Endothelial cell of hepatic sinusoid (primary cell): ENCODE data around the gene CABP1.
"Not testable (repeated sequence)": the region's sequence is repeated elsewhere in the genome, so short reads cannot be mapped to it uniquely, and the experiment has no call there.

Source experiments
- in situ Hi-C: cut with HindIII; loops from 2 replicates; pipeline ENCODE4 v1.10.0; 2017; ENCODE audit warnings: low sequenced_read_pairs

Gene CABP1

GRCh38 chr12:120663741-120664140 lies 23.3 kb downstream of the CABP1 start:
- in situ Hi-C loops: no loop called here

- in situ Hi-C loops: no loop called here
Observed at GRCh38 chr12:120666571-120667390, 26.4 kb downstream of the CABP1 start.

GRCh38 chr12:120668091-120668867 lies 27.9 kb downstream of the CABP1 start:
- in situ Hi-C loops: no loop called here

- in situ Hi-C loops: no loop called here
Observed at GRCh38 chr12:120668868-120669840, 28.7 kb downstream of the CABP1 start.

- in situ Hi-C loops: not testable (repeated sequence)
Observed at GRCh38 chr12:120670237-120670636, 29.8 kb downstream of the CABP1 start.

- in situ Hi-C loops: no loop called here
Observed at GRCh38 chr12:120670667-120671066, 30.2 kb downstream of the CABP1 start.

- in situ Hi-C loops: no loop called here
Observed at GRCh38 chr12:120674097-120674636, 33.7 kb downstream of the CABP1 start.

- in situ Hi-C loops: no loop called here
Observed at GRCh38 chr12:120677765-120678473, 37.5 kb downstream of the CABP1 start.

- in situ Hi-C loops: no loop called here
Observed at GRCh38 chr12:120678572-120678971, 38.1 kb downstream of the CABP1 start.

GRCh38 chr12:120680165-120680738 lies 39.8 kb downstream of the CABP1 start:
- in situ Hi-C loops: no loop called here

GRCh38 chr12:120684523-120684932 lies 44.1 kb downstream of the CABP1 start:
- in situ Hi-C loops: no loop called here

GRCh38 chr12:120685522-120685921 lies 45.1 kb downstream of the CABP1 start:
- in situ Hi-C loops: no loop called here

- in situ Hi-C loops: no loop called here
Observed at GRCh38 chr12:120686151-120686689, 45.8 kb downstream of the CABP1 start.

- in situ Hi-C loops: no loop called here
Observed at GRCh38 chr12:120686690-120687577, 46.5 kb downstream of the CABP1 start, which contains the start of gene MLEC. MLEC (plus strand) TSS chr12:120687149; CDS start chr12:120687297, 148 bp downstream.

- in situ Hi-C loops: no loop called here
Observed at GRCh38 chr12:120687578-120688289, 47.3 kb downstream of the CABP1 start.

GRCh38 chr12:120688527-120689071 lies 48.2 kb downstream of the CABP1 start:
- in situ Hi-C loops: no loop called here

- in situ Hi-C loops: loop anchor here (10.0 kb wide), 1 partner anchor 595 kb away; no protein-coding TSS in a partner anchor
Observed at GRCh38 chr12:120689397-120690082, 49.1 kb downstream of the CABP1 start.
